Right kidney (tissue), 1 donor: ENCODE data around the gene MOG.
"Not testable (repeated sequence)": the region's sequence is repeated elsewhere in the genome, so short reads cannot be mapped to it uniquely, and the experiment has no call there.

Experiments used
- DNase-seq: peaks from one replicate; pipeline ENCODE4 v3.0.0-alpha.2; 2016

MOG gene

GRCh38 chr6:29637247-29637646 is 19.6 kb upstream of the MOG start:
- no peak for DNase-seq

DNA sequence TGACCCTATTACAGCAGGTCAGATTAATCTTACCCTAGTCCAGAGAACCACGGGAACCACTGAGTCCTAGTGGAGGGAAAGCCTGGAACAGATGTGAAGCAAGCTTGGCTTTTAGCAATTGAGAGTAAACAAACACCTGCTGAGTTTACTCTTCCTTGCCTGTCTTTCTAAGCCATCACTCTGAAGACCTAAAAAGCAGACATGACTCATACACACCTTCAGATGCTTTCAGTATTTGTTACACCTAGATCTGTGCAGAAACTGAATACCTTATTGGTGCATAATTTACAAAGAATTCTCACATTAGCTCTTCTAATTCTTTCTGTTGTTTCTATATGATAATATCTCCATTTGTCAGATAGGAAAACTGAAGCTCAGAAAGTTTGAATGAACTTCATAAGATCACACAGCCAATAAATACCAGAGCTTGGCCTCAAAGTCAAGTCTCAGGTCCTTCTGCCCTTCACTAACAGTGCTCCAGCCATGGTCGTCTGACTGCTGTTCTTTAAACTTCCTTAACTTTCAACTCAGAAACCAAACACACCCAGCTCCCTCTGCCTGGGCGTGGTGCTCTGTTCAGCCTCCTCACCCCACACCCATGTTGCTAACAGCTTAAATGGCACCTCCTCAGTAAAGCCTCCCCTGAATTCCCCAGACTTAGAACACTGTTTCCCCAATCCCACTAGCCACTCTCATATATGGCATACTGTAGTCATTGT is 15.3 kb upstream of the MOG start:
- no peak for DNase-seq

- DNase-seq: no peak
Observed at GRCh38 chr6:29647927-29648642, 8.8 kb upstream of the MOG start.

- peak; percentile 89 for DNase-seq
Observed at GRCh38 chr6:29649701-29650673, 6.9 kb upstream of the MOG start.

- no peak for DNase-seq
Observed at GRCh38 chr6:29651413-29652197, 5.3 kb upstream of the MOG start.

GRCh38 chr6:29652198-29652584 is 4.7 kb upstream of the MOG start:
- DNase-seq: no peak

GRCh38 chr6:29653452-29654038 is 3.3 kb upstream of the MOG start:
- no peak for DNase-seq

DNA sequence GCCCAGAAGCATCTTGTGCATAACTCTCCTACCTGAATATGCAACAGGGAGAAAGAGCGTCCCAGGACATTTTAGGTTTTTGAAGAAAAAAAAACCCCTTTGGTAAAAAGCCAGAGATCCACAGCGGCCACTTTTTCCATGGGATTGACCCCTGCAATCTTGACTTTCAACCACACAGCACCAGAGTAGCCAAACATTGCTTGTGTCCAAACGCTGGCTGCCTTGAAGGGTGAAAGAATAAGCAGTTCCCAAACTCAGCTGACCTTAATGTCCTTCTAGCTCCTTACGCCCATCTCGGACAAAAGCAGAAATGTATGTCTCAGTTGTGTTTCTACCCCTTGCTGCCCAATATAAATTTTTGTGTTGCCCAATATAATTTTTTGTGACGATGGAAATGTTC is 1.2 kb upstream of the MOG start:
- no peak for DNase-seq

- DNase-seq: no peak
Observed at GRCh38 chr6:29656157-29656556, 735 bp upstream of the MOG start.

- DNase-seq: no peak
Observed at GRCh38 chr6:29661071-29661470, 4.2 kb downstream of the MOG start.

DNA sequence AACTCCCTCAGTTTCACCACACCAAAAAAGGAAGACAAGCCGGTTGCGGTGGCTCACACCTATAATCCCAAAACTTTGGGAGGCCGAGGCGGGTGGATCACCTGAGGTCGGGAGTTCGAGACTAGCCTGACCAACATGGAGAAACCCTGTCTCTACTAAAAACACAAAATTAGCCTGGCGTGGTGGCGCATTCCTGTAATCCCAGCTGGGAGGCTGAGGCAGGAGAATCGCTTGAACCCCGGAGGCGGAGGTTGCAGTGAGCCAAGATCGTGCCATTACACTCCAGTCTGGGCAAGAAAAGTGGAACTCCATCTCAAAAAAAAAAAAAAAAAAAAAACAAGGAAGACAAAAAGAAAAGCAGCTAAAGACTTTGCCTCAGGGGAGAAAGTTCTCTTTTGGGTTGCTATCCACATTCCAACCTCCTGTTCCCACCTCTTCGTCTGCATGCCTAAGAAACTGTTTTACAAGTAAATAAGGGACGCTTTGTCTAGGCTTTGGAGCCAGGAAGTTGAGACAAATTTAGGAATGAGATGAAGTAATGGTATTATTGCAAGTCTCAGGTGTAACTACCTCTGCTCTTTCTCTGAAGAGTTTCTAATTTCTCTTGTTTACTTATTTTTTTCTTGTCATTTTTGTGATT is 4.7 kb downstream of the MOG start:
- not testable (repeated sequence) for DNase-seq

- DNase-seq: no peak
Observed at GRCh38 chr6:29663300-29664042, 6.6 kb downstream of the MOG start.

GRCh38 chr6:29665942-29666825 is 9.3 kb downstream of the MOG start:
- no peak for DNase-seq

GRCh38 chr6:29666826-29667130 is 9.9 kb downstream of the MOG start:
- DNase-seq: no peak

DNA sequence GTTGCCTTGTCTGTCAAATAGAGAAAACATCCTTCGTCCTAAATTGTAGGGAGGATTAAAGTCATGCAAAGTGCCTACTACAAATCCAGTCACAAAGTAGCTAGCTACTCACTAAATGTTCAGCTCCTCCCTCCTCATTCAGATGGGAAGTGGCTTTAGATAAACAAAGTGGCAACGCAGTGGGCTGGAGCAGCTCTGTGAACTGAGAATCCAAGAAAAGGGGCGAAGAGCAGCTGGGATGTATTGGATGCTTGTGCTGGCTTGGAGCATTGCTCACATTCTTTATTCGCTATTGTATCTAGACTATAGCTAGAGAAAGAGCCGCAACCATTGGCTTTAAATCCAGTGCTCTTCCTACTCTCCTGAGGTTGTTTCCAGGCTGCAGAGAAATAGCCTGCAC is 10.3 kb downstream of the MOG start:
- no peak for DNase-seq

DNA sequence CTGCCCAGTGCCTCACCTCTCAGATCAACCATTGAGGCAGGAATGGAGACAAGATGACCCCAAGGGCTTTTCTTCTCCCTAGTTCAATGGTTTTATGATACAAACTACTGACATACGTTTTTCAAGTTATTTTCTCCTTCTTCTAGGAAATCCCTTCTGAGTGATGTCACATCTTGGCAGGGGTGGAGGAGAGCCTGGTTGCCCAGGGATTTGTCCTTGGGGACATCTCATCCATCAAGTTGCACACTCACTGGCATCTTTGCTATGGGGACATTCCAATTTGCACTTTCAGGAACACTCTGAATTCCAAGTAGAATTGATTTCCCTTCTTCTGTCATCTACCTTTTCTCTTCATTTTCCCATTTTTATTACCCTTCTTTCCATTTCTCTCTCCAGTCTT is 14.1 kb downstream of the MOG start:
- no peak for DNase-seq

DNA sequence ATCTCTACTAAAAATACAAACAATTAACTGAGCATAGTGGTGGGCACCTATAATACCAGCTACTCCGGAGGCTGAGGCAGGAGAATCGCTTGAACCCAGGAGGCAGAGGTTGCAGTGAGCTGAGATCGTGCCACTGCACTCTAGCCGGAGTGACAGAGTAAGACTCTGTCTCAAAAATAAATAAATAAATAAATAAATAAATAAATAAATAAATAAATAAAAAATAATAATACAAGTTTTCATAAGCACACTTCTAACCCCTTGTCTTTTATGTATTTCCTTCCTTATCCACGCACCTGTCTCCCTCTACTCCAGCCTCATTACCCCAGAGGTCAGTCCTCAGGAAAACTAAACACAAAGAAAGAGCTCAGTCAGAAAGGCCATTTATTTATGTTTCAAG is 15.2 kb downstream of the MOG start:
- not testable (repeated sequence) for DNase-seq

DNA sequence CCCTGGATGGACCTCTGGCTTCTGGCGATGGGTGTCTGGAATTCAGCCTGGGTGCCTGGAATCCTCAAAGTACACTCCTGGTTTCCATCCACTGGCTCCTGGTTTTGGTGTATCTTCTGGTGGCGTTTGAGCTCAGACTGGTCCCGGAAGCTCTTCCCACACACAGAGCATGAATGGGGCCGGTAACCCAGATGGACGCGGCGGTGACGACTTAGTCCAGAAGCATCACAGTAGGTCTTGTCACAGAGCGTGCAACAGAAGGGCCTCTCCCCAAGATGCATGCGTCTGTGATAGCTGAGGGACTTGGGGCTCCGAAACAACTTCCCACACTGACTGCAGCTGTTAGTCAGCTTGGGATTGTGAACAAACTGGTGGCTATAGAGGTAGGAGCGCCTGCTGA is 16.3 kb downstream of the MOG start:
- DNase-seq: no peak

DNA sequence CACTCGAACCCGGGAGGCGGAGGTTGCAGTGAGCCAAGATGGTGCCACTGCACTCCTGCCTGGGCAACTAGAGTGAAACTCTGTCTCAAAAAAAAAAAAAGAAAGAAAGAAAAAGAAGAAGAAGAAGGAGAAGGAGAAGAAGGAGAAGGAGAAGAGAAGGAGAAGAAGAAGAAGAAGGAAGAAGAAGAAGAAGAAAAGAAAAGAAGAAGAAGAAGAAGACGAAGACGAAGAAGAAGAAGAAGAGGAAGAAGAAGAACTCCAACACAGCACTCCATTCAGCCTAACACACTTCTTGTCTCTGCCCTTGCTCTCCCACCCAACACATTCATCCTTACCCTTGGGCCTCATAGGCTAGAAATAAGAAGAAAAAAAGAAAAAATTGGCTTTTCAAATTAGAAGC is 17.1 kb downstream of the MOG start:
- DNase-seq: no peak

GRCh38 chr6:29675561-29675960 is 18.7 kb downstream of the MOG start:
- DNase-seq: no peak
